ENCODE measurements around the gene DNTTIP2. TPM values are rescaled to one million over a fixed set of nuclear protein-coding genes. Genes with fewer than 3 reads are reported as not detected.
"Not testable (repeated sequence)": the region's sequence is repeated elsewhere in the genome, so short reads cannot be mapped to it uniquely, and the experiment has no call there.

The DNTTIP2 gene, protein sequence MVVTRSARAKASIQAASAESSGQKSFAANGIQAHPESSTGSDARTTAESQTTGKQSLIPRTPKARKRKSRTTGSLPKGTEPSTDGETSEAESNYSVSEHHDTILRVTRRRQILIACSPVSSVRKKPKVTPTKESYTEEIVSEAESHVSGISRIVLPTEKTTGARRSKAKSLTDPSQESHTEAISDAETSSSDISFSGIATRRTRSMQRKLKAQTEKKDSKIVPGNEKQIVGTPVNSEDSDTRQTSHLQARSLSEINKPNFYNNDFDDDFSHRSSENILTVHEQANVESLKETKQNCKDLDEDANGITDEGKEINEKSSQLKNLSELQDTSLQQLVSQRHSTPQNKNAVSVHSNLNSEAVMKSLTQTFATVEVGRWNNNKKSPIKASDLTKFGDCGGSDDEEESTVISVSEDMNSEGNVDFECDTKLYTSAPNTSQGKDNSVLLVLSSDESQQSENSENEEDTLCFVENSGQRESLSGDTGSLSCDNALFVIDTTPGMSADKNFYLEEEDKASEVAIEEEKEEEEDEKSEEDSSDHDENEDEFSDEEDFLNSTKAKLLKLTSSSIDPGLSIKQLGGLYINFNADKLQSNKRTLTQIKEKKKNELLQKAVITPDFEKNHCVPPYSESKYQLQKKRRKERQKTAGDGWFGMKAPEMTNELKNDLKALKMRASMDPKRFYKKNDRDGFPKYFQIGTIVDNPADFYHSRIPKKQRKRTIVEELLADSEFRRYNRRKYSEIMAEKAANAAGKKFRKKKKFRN
- 27.9 and 28.5 TPM in 2 replicates for total RNA-seq

DNA sequence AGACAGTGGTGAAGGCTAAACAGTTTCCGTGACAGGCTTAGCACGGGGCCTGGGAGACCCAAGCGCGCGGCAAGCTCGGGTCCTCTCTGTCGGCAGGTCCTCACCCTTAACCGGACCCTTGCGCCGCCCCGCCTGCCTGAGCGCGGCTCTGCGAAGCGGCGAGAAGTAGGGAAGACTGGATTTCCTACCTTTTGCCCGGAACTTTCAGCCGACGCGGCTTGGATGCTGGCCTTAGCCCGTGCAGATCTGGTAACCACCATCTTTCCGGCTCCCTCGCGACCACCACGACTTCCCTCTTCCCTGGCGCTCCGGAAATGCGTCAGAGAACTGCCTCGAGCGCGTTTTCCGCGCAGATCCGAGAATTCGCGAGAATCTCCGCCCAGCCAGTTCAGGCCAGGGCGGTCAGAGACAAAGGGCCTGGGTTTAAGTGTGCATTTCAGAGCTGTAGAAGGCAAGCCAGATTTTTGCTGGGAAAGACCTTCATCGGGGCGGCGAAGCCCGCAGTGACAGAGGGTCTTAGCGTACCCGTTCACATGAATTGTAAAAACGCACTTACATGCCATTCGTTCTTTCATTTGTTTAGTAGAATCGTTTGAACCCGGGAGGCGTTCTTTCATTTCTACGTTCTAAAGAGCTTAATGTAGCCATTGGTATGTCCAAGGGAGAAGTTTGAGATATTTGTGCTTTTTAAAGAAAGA, at the start of gene DNTTIP2:
TSS of gene DNTTIP2 (minus strand) at position 318 of the 698 bp plus-strand sequence. CDS start at position 260, 58 bp downstream.
- peak; percentile 55 for DNase-seq (ENCODE audit: extremely low read depth, low read depth, low spot score)

DNA sequence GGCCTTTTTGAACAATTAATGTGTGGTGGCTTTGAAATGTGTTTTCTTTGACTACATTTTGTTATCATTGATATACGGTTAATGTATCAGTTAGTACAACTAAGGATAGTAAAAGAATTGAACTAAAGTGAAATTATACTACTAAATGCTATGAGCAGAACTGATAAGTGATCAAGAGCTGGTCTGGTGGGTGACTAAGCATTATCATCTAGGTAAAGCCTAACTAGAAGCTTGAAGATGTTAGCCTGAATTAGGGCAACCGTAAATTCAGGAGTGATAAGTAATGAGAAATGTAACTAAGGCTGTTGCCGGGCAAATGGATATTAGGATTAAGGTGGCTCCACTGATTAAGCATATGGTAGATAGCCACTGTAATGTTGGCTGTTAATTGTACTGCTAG, 46.2 kb upstream of the DNTTIP2 start:
- no peak for DNase-seq (ENCODE audit: extremely low read depth, low read depth, low spot score)

DNA sequence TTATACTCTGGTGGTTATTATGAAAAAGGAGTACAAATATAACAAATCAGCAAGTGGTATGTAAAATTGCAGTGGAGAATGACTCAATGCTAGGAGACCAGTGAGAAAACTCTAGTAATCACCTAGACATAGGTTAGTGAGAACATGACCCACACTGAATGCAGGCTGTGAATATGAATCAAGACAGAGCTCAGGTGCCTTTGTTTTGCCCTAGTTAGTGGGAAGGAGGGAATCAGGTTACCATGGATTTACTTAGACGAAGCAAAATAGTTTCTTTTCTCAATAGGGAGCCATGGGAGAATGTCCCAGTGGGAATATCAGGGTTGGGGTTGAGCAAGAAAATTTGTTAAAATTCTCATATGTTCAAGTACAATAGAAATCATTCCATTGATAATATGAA, 40.8 kb upstream of the DNTTIP2 start:
- DNase-seq (ENCODE audit: extremely low read depth, low read depth, low spot score), result no peak

DNA sequence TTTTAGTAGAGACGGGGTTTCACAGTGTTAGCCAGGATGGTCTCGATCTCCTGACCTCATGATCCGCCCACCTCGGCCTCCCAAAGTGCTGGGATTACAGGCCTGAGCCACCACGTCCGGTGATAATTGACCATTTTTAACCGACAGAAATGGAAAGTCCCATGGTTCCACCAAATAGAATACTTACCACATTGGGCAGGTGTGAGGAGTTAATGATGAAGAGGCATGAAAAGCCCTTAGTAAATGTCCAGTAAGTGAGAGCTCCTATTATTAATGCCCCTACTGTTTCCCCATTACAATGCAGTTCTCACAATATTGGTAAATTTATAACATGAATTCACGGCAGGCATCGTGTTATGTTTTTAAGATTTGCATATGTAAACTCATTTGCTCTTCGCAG, 38.3 kb upstream of the DNTTIP2 start:
- no peak for DNase-seq (ENCODE audit: extremely low read depth, low read depth, low spot score)

DNA sequence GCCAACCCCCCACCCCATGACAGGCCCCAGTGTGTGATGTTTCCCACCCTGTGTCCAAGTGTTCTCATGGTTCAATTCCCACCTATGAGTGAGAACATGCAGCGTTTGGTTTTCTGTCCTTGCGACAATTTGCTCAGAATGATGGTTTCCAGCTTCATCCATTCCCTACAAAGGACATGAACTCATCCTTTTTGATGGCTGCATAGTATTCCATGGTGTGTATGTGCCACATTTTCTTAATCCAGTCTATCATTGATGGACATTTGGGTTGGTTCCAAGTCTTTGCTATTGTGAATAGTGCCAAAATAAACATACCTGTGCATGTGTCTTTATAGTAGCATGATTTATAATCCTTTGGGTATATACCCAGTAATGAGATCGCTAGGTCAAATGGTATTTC, 31.9 kb upstream of the DNTTIP2 start:
- not testable (repeated sequence) for DNase-seq (ENCODE audit: extremely low read depth, low read depth, low spot score)

DNA sequence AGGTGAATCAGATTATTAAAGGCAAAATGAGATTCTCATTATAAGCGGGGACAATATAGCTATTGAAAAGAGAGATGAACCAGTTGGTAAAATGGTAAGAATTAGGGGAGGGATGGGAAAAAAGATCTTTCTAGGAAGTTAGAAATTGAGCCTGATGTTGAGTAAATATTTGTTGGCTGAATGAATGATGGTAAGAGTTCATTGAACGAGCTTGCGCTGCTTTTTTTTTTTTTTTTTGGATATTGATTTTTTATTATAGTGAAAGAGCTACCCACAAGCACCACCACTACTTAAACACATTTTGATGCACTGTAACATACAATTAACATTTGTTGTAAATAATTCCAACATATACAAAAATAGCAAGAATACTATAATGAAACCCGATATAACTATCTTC, 31.3 kb upstream of the DNTTIP2 start:
- no peak for DNase-seq (ENCODE audit: extremely low read depth, low read depth, low spot score)

DNA sequence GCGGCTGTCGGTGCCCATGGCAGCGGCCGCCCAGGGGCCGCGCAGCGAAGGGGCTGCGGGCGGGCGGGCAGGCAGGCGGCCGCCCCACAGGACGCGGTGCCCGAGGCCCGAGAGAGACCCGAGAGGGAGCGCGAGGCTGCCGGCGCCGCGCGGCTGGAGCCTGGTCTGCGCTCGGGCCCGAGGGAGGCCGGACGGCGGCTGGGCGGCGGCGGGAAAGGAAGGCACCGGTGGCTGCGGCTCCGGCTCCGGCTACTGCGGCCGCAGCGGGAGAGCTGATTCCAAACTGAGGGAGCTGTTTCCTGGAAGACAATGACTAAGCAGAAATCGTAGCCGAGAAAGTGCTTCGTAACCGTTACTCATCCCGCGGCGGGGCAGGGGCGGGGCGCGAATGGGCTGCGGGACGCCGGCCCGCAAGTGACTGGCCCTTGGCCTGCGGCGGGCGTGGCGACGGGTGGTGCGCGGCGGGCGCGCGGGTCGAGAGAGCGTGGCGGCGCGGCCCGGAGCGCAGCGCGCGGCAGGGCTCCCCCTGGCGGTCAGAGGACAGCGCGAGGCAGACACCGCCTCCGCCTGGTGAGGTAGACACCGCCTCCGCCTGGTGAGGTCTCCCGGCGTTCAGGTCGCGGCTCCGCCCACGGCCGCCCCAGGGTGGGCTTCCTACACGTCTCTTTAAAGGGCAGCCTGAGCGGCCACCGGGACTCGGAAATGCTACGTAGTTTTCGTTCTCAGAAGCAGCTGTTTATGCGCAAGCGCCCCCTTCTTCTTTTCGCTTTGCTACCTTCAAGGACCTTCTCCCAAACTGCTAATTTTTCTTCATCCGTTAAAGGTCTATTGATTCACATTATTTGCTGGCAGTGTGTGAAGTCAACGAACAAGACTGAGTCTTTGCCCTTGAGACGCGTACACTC, 30.4 kb upstream of the DNTTIP2 start, which contains the start of gene GCLM:
TSS of gene GCLM (minus strand) at position 285 of the 905 bp plus-strand sequence. CDS start at position 18, 267 bp downstream.
- DNase-seq (ENCODE audit: extremely low read depth, low read depth, low spot score), result no peak

DNA sequence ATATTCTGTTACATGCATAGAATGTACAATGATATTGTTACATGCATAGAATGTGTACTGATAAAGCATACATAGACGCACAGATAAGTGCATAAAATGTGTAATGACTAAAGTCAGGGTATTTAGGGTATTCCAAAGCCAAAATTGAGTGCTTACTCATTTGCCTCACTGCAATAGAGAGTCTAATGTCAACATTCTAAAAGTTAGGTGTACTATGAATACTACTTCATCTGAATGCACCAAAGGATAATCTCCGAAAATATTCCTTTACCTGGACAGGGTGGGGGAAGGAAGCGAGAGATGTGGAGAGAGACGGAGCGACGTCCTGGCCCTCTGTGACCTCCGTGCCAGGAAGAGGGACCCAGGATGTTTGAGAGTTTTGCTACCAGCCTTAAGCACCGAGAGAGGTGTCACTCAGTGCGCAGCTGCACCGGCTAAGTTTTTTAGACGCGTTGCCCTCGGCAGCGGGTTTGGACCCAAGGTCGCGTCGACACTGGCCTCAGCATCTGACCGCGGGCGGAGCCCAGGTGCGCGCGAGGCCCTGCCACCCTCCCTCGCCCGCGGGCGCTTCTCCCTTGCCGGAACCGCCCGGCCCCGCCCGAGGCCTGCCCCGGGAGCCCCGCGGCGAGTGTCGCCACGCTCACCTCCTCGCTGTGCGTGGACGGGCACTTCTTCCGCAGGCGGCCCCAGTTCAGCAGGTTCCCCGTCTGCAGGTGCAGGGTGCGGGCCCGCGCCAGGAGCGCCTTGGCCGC, 29.6 kb upstream of the DNTTIP2 start:
- no peak for DNase-seq (ENCODE audit: extremely low read depth, low read depth, low spot score)

DNA sequence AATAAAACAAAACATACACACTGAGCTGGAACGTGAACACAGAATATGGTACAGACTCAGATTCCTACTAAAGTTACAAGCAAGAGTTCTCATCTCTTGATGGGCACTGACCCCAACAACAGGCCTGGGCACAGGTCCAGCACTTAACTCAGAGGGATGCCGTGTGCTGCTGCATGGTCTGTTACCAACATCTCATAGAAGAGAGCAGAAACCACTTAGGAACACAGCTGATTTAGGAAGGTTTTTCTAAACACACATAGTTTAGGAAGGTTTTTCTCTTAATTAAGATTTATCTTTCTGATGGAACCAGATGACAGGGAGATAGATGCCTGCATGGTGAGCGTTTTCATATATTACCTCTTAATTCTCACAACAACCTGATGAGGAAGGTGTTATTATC, 28.7 kb upstream of the DNTTIP2 start:
- no peak for DNase-seq (ENCODE audit: extremely low read depth, low read depth, low spot score)

DNA sequence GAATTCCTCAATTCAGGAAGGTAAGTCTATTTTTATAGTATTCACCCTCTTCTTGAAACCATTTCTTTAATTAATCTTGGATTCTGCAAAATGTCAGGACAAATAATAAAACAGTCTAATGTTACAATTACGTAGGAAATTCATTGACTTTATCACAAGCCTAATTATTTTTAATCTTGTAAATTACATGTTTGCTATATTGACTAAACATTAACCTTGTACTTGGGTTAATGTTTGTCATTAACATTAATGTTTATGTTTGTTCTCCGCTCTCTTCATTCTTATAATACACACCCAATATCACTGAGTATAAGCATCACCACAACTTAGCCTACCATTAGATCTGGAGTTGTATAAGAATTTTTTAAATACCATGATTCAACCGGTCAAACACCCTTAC, 27.5 kb upstream of the DNTTIP2 start:
- DNase-seq (ENCODE audit: extremely low read depth, low read depth, low spot score), result no peak

DNA sequence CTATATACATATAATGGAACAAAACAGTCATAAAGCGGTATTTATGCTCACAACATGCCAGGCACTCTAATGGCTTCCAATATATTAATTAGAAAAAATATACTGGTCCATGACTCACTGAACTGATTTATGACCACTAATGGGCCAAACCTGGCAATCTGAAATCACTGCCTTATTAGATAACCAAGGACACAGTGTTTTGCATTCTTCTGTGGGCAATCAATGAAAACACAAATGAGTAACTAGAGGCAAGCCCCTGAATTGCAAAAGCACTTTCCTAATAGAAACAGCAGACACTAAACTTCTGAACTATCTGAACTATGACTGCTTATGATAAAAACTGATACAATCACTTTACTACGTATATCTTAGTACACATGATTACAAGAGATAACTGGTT, 26.7 kb upstream of the DNTTIP2 start:
- DNase-seq (ENCODE audit: extremely low read depth, low read depth, low spot score), result no peak

DNA sequence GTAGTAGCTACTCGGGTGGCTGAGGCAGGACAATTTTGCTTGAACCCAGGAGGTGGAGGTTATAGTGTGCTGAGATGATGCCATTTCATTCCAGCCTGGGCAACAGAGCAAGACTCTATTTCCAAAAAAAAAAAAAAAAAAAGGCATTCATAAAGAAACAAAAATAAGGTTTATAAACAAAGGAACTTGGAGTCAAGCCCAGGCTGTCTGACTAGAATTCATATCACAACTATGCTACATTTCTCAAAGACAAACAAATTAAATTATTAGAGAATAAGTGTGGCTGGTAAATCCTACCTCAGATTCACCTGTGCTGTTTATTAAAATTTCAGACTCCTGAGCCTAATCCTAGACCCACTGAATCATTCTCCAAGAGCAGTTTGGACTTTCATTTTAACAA, 26.0 kb upstream of the DNTTIP2 start:
- DNase-seq (ENCODE audit: extremely low read depth, low read depth, low spot score), result no peak

DNA sequence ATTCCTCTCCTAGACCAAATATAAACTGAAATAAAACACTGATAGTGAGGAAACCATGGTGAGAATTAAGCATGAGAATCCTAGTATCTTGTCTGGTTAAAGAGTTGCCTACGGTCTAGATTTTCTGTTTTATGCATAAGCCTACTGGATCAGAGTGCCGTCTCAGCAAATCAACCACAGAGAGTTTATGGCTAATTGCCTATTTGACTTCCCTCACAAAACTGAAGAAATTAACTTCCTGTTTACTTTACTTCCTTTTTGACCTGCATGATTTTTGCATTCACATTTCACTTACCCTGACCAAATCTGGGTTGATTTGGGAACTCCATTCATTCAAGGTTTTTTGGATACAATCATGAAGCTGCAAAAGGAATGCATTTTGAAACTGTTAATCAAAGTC, 25.2 kb upstream of the DNTTIP2 start:
- no peak for DNase-seq (ENCODE audit: extremely low read depth, low read depth, low spot score)

DNA sequence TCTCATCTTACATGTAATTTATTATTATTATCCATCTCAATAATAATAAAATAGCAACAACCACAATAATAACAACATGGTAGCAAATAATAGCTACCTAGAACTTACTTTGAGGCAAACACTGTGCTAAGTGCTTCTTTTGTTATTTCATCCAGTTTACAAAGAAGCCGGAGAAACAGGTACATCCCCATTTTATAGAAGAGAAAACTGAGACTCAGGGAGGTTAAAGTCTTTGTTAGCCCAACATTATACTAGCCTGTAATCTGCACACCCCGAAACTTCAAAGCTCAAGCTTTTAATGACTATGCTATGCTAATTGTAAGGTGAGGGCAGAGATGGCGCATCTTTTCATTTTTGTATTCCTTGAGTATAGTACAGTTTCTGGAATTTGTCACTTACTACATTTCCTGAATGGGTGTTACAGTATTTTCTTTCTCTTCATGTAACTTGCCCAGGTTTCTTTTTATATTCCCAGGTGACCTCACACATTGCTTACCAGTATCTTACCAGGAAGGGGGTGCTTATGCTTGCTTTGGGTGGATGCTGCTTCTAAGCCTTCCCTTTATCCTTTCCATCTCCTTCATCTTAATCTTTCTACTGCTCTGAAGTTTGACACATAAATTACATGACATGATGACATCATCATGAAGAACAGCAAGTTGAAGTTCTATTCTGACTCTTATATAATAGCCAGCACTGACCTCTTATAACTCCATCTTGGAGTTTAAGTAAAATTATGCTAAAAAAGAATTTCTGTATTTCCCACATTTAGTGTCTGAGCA, 21.9 kb upstream of the DNTTIP2 start:
- no peak for DNase-seq (ENCODE audit: extremely low read depth, low read depth, low spot score)

DNA sequence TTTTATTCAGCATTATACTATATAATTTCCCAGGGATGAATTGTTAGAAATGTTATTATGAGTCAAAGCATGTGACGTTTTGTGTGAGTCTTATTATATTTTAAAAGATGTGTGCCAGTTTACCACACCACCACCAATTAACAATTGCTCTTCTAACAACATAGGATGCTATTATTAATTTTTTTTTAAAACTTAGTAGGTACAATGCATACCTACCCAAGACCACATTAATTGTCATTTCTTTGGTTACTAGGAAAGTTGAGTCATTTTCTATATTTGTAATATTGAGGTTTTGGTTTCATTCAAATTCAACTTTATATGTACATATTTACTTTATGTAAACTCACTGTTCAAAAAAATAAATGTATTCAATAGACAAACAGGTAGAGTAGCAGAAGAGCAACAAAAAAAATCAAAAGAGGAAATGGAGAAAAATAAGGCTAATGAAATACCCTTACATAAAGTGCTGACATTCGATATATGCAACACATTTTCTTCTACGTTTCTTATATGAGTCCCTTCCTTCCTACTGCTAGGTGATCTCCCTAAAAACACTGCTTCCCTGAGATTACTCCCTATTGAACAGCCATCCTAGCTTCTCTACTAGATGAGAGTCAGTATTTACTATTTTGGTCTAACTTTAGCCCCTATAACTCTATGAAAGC, 20.7 kb upstream of the DNTTIP2 start:
- DNase-seq (ENCODE audit: extremely low read depth, low read depth, low spot score), result no peak

DNA sequence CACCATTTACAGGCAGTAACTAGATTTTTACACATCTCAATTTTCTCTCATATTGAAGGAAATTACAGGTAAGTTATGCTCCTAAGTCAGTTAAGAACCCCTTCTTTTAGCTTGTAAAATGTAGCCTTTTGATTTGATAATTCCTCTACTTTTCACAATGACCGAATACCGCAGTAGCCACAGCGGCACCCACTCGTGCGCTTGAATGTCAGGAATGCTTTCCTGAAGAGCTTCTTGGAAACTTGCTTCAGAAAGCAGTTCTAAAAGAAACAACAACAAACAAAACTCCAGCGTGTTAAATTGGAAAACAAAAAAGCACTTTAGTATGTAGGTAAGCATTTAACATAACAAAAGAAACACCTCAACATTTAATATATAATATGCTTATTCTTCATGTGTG, 9.9 kb upstream of the DNTTIP2 start:
- no peak for DNase-seq (ENCODE audit: extremely low read depth, low read depth, low spot score)

DNA sequence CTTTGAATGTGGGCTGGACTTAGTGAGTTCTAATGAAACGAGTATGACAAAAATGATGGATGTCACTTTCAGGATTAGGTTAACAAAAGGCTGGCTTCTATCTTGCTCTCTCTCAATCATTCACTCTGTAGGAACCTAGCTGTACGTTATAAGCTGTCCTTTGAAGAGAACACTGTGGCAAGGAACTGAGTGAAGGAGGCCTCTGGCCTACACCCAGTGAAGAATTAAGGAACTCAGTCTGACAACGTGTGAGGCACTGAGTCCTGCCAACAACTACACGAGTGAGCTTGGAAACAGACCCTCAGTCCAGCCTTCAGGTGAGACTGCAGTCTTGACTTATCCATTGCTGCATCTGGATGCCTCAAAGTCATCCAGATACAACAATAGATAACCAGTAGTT, 3.3 kb upstream of the DNTTIP2 start:
- DNase-seq (ENCODE audit: extremely low read depth, low read depth, low spot score), result no peak

DNA sequence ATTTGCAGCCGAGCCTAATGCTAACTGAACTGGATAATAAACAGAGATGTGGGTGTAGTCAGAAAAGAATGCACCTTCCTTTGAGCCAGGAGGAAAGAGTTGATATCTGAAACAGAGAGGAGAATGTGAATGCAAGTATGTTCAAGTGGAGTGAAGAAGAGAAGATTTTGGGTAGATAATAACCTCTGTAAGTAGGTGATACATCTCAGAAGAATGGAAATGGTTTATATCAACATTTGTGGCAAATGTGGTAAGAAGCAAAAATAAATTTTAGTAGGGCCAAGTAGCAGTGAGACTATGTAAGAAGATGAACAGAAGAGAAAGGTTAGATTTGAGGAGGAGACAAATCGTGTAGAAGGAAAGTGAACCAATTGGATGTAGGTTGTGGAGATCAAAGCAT, 1.7 kb upstream of the DNTTIP2 start:
- no peak for DNase-seq (ENCODE audit: extremely low read depth, low read depth, low spot score)

Measured in glomerular endothelial cell (primary cell).